B cell (primary cell): ENCODE measurements around the gene ULK1. TPM values are rescaled to one million over a fixed set of nuclear protein-coding genes. Genes with fewer than 3 reads are reported as not detected.

ENCODE experiments used
- ATAC-seq: fragments of 200-7000 bp; cut with Tn5 transposase; one replicate; pipeline ENCODE4 v1.10.0; 2021; ENCODE audit warnings: low read depth, mild to moderate bottlenecking, moderate number of reproducible peaks, moderate library complexity
- CTCF ChIA-PET: fragments of 350-600 bp; sonication (Branson Sonifier 250); formaldehyde crosslinking; loops from one replicate; lab custom pipeline; 2021; ENCODE audit warnings: antibody characterized with exemption, inconsistent platforms; lab: Charles Lee
- POLR2A ChIA-PET: fragments of 350-600 bp; sonication (Branson Sonifier 250); formaldehyde crosslinking; loops from one replicate; lab custom pipeline; 2021; ENCODE audit warnings: antibody characterized with exemption; lab: Charles Lee
- DNase-seq: peaks from one replicate; pipeline ENCODE4 v3.0.0; 2013
- H2AFZ ChIP-seq: 2 replicates; pipeline ENCODE4 v1.6.1; 2012; ENCODE audit warnings: mild to moderate bottlenecking, low read depth, low read length; ENCODE audit not compliant: insufficient read depth, poor library complexity, severe bottlenecking
- H3K27ac ChIP-seq, 2 donors: 1 replicate in 1 of 2; 2 replicates in 1 of 2; pipeline ENCODE4 v1.5.1; 2012 to 2013; ENCODE audit warnings: low read length in 2 of 2, mild to moderate bottlenecking in 2 of 2, moderate library complexity in 1 of 2
- H3K27me3 ChIP-seq, 4 experiments: fragments of 200-600 bp in 1 of 4; sonication (generic) in 1 of 4; replicated peaks in 1 of 4; 1 replicate in 2 of 4; 2 replicates in 2 of 4; pipeline versions ENCODE4 v1.6.1 to v1.7.0; 2013 to 2016; ENCODE audit warnings: low read length in 3 of 4, mild to moderate bottlenecking in 2 of 4, mixed read lengths in 1 of 4, moderate library complexity in 1 of 4; ENCODE audit not compliant: insufficient read depth in 4 of 4, control insufficient read depth in 3 of 4; ENCODE audit errors: control extremely low read depth in 1 of 4
- H3K36me3 ChIP-seq, 2 experiments: replicated peaks in 1 of 2; 1 replicate in 1 of 2; 2 replicates in 1 of 2; pipeline versions ENCODE4 v1.6.1 to v1.7.1; 2013; ENCODE audit warnings: low read length in 1 of 2; ENCODE audit not compliant: insufficient read depth in 2 of 2, control insufficient read depth in 1 of 2; ENCODE audit errors: control extremely low read depth in 1 of 2, extremely low read depth in 1 of 2
- H3K4me1 ChIP-seq, 2 donors: fragments of 200-600 bp in 1 of 2; sonication (generic) in 1 of 2; 1 replicate in 1 of 2; 2 replicates in 1 of 2; pipeline versions ENCODE4 v1.5.1 to v1.6.1; 2013 to 2017; ENCODE audit warnings: low read length in 2 of 2; ENCODE audit not compliant: control insufficient read depth in 2 of 2, insufficient read depth in 2 of 2
- H3K4me2 ChIP-seq: replicated peaks from 2 replicates; pipeline ENCODE3; 2012; ENCODE audit warnings: mild to moderate bottlenecking, low read depth, low read length; ENCODE audit not compliant: poor library complexity, severe bottlenecking
- H3K4me3 ChIP-seq, 5 experiments: fragments of 200-600 bp in 1 of 5; sonication (generic) in 1 of 5; 1 replicate in 3 of 5; 2 replicates in 2 of 5; pipeline versions ENCODE4 v1.5.1 to v1.7.0; 2011 to 2016; ENCODE audit warnings: low read length in 4 of 5, mild to moderate bottlenecking in 4 of 5, low read depth in 2 of 5, control low read depth in 1 of 5, moderate library complexity in 1 of 5; ENCODE audit not compliant: insufficient read depth in 1 of 5; ENCODE audit errors: control extremely low read depth in 1 of 5, extremely low read depth in 1 of 5
- H3K79me2 ChIP-seq: fragments of 200-600 bp; sonication (generic); one replicate; pipeline ENCODE4 v1.6.0; 2016; ENCODE audit warnings: low read length; ENCODE audit not compliant: control insufficient read depth, insufficient read depth
- H3K9ac ChIP-seq: fragments of 200-600 bp; sonication (generic); 2 replicates; pipeline ENCODE4 v1.6.1; 2017; ENCODE audit warnings: mild to moderate bottlenecking, low read length, moderate library complexity
- H3K9me3 ChIP-seq, 3 donors: one replicate each; pipeline versions ENCODE4 v1.6.1 to v1.7.1; 2013; ENCODE audit warnings: low read length in 2 of 3; ENCODE audit not compliant: control insufficient read depth in 2 of 3, insufficient read depth in 1 of 3; ENCODE audit errors: control extremely low read depth in 1 of 3
- H4K20me1 ChIP-seq: 2 replicates; pipeline ENCODE4 v1.6.0; 2012; ENCODE audit warnings: mild to moderate bottlenecking, low read length; ENCODE audit not compliant: insufficient read depth, control insufficient read depth, poor library complexity, severe bottlenecking
- H3K27ac Mint-ChIP-seq: one replicate; pipeline ENCODE4 v1.8.0; 2021; ENCODE audit warnings: mixed read lengths
- H3K27me3 Mint-ChIP-seq: one replicate; pipeline ENCODE4 v1.8.0; 2021; ENCODE audit warnings: mixed read lengths
- H3K4me1 Mint-ChIP-seq: one replicate; pipeline ENCODE4 v1.8.0; 2021; ENCODE audit warnings: mixed read lengths
- H3K4me3 Mint-ChIP-seq: one replicate; pipeline ENCODE4 v1.8.0; 2021; ENCODE audit warnings: mixed read lengths
- H3K9me3 Mint-ChIP-seq: one replicate; pipeline ENCODE4 v1.8.0; 2022; ENCODE audit warnings: mixed read lengths; ENCODE audit not compliant: insufficient read depth
- CTCF ChIP-seq: fragments of 200-600 bp; IDR thresholded peaks from one replicate; pipeline ENCODE4 v1.8.0; 2022; ENCODE audit warnings: antibody characterized with exemption, mild to moderate bottlenecking
- EZH2 ChIP-seq: IDR thresholded peaks from 2 replicates; pipeline ENCODE4 v1.6.1; 2012; ENCODE audit warnings: borderline replicate concordance, low read depth, mild to moderate bottlenecking, moderate library complexity, low read length; ENCODE audit not compliant: insufficient read depth, poor library complexity, severe bottlenecking
- whole genome bisulfite sequencing: methylation state at CpG from one replicate; pipeline ENCODE4 v1.1.5; 2013; ENCODE audit warnings: missing lambda C conversion rate; ENCODE audit not compliant: insufficient coverage; 5-methylcytosine and 5-hydroxymethylcytosine counted together
- intact Hi-C: fragments of 100-400 bp; cut with micrococcal nuclease; formaldehyde crosslinking; loops from one replicate; pipeline ENCODE4 v1.10.0; 2022
- polyA plus RNA-seq: library from polyadenylated mRNA; depleted of rRNA; stranded (reverse); fragments of >200 nt; gene quantifications from 2 replicates; pipeline ENCODE4 v1.2.3, GENCODE V29; 2012
- total RNA-seq, 2 donors: library from RNA; stranded (reverse); fragments of 120-200 nt in 1 of 2; gene quantifications; 1 replicate in 1 of 2; 2 replicates in 1 of 2; pipeline versions ENCODE4 v1.2.3 to v1.2.4, GENCODE V29; 2013 to 2022

Gene ULK1
- total and polyA plus RNA-seq, 2 donors (not counting 1 experiment from before 2014, with no cell fraction given) = 38.9 to 59.5 TPM

GRCh38 chr12:131896080-131896810, 1.8 kb downstream of the ULK1 start:
- peaks cover 18 to 23% of the 10 kb centered on the region in 2 donors for H3K4me1 ChIP-seq
- 9% methylated on average over 39 of the region's 39 CpGs for WGBS
- ATAC-seq (peak; percentile 61), DNase-seq (peak; percentile 82)
- intact Hi-C loops = loop anchor here (1.0 to 10.0 kb wide), 4 partner anchors 27 to 186 kb away; partner anchors contain the start of gene SFSWAP
- CTCF ChIA-PET = interaction anchor here (1.7 kb wide), 1 partner anchor 27 kb away, joined by 4 read pairs; no protein-coding TSS in a partner anchor
- peaks cover 57% of the 10 kb centered on the region for H3K79me2 ChIP-seq
- Mint-ChIP-seq H3K27me3 (no peaks in the 10 kb centered on the region), H3K27ac (peak overlapping the region; percentile 88), H3K9me3 (no peaks in the 10 kb centered on the region), H3K4me1 (peaks cover 24% of the 10 kb centered on the region), H3K4me3 (peak overlapping the region; percentile 91)
- H3K4me2 ChIP-seq = peak overlapping the region; percentile 98
- TF ChIP-seq CTCF (no peak), EZH2 (no peak)
- H2AFZ ChIP-seq = peak overlapping the region; percentile 73
- POLR2A ChIA-PET = interaction anchor here (1.0 to 2.1 kb wide), 2 partner anchors 27 to 32 kb away, joined by 7 read pairs; partner anchors contain the start of gene PUS1
- peak overlapping the region; percentile 72 for H3K9ac ChIP-seq
- H3K9me3 ChIP-seq = peaks cover 0 to 4% (median 0%) of the 10 kb centered on the region in 3 donors
- peaks cover 45% of the 10 kb centered on the region for H4K20me1 ChIP-seq
- H3K36me3 ChIP-seq = peaks cover 2 to 10% of the 10 kb centered on the region in 2 experiments
- no peaks in the 10 kb centered on the region for H3K27me3 ChIP-seq
- H3K27ac ChIP-seq = peak overlapping the region; percentile 29 to 69
- H3K4me3 ChIP-seq = peak overlapping the region in 4 of 5 experiments; percentile 49 to 71 (median 64)
